Upper lobe of left lung (tissue), 4 donors: ENCODE measurements around the gene DDX60.

ENCODE experiments used
- CTCF ChIP-seq, 6 experiments: fragments of 450-650 bp in 4 of 6; fragments of 200-600 bp in 2 of 6; sonication (generic) in 2 of 6; IDR thresholded peaks; one replicate each; pipeline ENCODE4 v1.5.1; 2016 to 2019; ENCODE audit warnings: antibody characterized with exemption in 6 of 6
- POLR2A ChIP-seq, 4 donors: fragments of 450-650 bp; IDR thresholded peaks; one replicate each; pipeline ENCODE4 v1.5.1; 2016 to 2017; ENCODE audit warnings: antibody characterized with exemption in 4 of 4, mild to moderate bottlenecking in 2 of 4

DNA sequence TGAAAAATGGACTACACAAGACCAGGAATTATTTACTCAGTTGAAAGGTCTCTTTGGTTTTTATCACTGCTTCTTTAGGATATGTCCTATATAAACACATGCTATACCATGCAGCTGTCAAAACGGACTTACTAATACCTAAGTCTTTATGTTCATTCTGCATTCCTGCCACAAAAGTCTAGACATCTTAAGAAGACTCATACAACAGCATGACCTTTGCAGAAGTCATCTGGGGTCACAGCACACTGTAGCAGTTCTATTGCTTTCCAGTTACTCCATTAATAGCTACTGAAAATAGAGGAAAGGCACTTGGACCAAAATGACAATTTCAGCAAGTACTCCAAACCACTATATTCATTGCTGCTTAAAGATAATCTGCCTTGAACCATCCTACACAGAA, 53.2 kb downstream of the DDX60 start:
- no peak for TF ChIP-seq POLR2A (IDR thresholded peaks at IDR 0.05)
- no peak for TF ChIP-seq CTCF (IDR thresholded peaks at IDR 0.05)
